HCT116 (cell line): ENCODE measurements around the gene LMX1A.

ENCODE experiments used
- CTCF ChIP-seq, 3 experiments: fragments of 200-600 bp in 1 of 3; sonication (generic) in 1 of 3; IDR thresholded peaks in 2 of 3; conservative IDR thresholded peaks in 1 of 3; 2 replicates each; pipeline ENCODE4 v1.5.1; 2012 to 2017; ENCODE audit warnings: low read depth in 2 of 3, low read length in 2 of 3, antibody characterized with exemption in 1 of 3, borderline replicate concordance in 1 of 3, control low read depth in 1 of 3, mild to moderate bottlenecking in 1 of 3, mixed read lengths in 1 of 3, mixed run types in 1 of 3, moderate library complexity in 1 of 3; ENCODE audit not compliant: insufficient read depth in 1 of 3
- EZH2 ChIP-seq: fragments of 200-600 bp; sonication (generic); IDR thresholded peaks from 2 replicates; pipeline ENCODE4 v1.6.1; 2017; ENCODE audit warnings: antibody characterized with exemption, mixed run types
- JUND ChIP-seq: IDR thresholded peaks from 2 replicates; pipeline ENCODE4 v1.6.1; 2012
- POLR2A ChIP-seq: IDR thresholded peaks from 2 replicates; pipeline ENCODE4 v1.7.0; 2011; ENCODE audit warnings: borderline replicate concordance; ENCODE audit not compliant: insufficient read depth, insufficient read length; ENCODE audit errors: extremely low read depth
- REST ChIP-seq: IDR thresholded peaks from 2 replicates; pipeline ENCODE4 v1.6.1; 2012; ENCODE audit warnings: low read depth
- SIN3A ChIP-seq: IDR thresholded peaks from 2 replicates; pipeline ENCODE4 v1.6.1; 2012; ENCODE audit warnings: low read depth

- no peak for TF ChIP-seq CTCF (IDR thresholded peaks at IDR 0.05 in 2 of 3, conservative IDR thresholded peaks at IDR 0.05 in 1 of 3; ENCODE audit: borderline replicate concordance in 1 of 3, insufficient read depth in 1 of 3, low read depth in 2 of 3, low read length in 2 of 3)
- TF ChIP-seq SIN3A, result no peak
- TF ChIP-seq JUND, result no peak
- TF ChIP-seq EZH2, result no peak
- no peak for TF ChIP-seq REST
- no peak for TF ChIP-seq POLR2A
These were observed 2.5 kb downstream of the LMX1A start for GRCh38 chr1:165353731-165354671.
